GM19025 (cell line): Measurements from ENCODE around the gene COIL.

Experiments
- ATAC-seq: cut with Tn5 transposase; IDR thresholded peaks from one replicate; pipeline ENCODE4 v1.9.1; 2021; ENCODE audit warnings: mild to moderate bottlenecking, low read depth, moderate library complexity; ENCODE audit not compliant: unreplicated experiment

The COIL gene

GRCh38 chr17:56936697-56937322, 24.0 kb downstream of the COIL start:
- no peak for ATAC-seq

- ATAC-seq: no peak
These were observed 25.4 kb downstream of the COIL start for GRCh38 chr17:56935461-56935860.

GRCh38 chr17:56934280-56934679, 26.6 kb downstream of the COIL start:
- no peak for ATAC-seq

GRCh38 chr17:56933868-56934267, 27.0 kb downstream of the COIL start:
- no peak for ATAC-seq

GRCh38 chr17:56933151-56933745, 27.6 kb downstream of the COIL start:
- no peak for ATAC-seq

GRCh38 chr17:56930739-56931337, 30.0 kb downstream of the COIL start:
- no peak for ATAC-seq

- no peak for ATAC-seq
These were observed 31.4 kb downstream of the COIL start for GRCh38 chr17:56929362-56929969.

- ATAC-seq: no peak
These were observed 32.3 kb downstream of the COIL start for GRCh38 chr17:56928586-56928985.

- ATAC-seq: no peak
These were observed 34.1 kb downstream of the COIL start for GRCh38 chr17:56926704-56927103.

GRCh38 chr17:56926270-56926669, 34.6 kb downstream of the COIL start:
- ATAC-seq: no peak

GRCh38 chr17:56925088-56925487, 35.8 kb downstream of the COIL start:
- no peak for ATAC-seq

GRCh38 chr17:56919717-56920116, 41.1 kb downstream of the COIL start:
- no peak for ATAC-seq

- no peak for ATAC-seq
These were observed 41.9 kb downstream of the COIL start for GRCh38 chr17:56918916-56919315.

- no peak for ATAC-seq
These were observed 43.1 kb downstream of the COIL start for GRCh38 chr17:56917559-56918296.

GRCh38 chr17:56914581-56915273, 46.1 kb downstream of the COIL start:
- ATAC-seq: no peak

- peak; percentile 70 for ATAC-seq
These were observed 46.8 kb downstream of the COIL start, which contains the start of gene TRIM25 for GRCh38 chr17:56913867-56914580. Gene TRIM25, minus strand, starts transcription at chr17:56914049. Its CDS starts 61 bp downstream, at chr17:56913988.

GRCh38 chr17:56913353-56913866, 47.4 kb downstream of the COIL start:
- peak; percentile 37 for ATAC-seq

GRCh38 chr17:56913000-56913311, 47.9 kb downstream of the COIL start:
- no peak for ATAC-seq

- no peak for ATAC-seq
These were observed 48.5 kb downstream of the COIL start for GRCh38 chr17:56912105-56912999.
